Activated gamma-delta T cell (primary cell): Measurements from ENCODE around the gene SETX.

Source experiments
- DNase-seq: peaks from one replicate; lab custom pipeline; 2025; lab: John Stamatoyannopoulos, UW

The SETX gene

DNA sequence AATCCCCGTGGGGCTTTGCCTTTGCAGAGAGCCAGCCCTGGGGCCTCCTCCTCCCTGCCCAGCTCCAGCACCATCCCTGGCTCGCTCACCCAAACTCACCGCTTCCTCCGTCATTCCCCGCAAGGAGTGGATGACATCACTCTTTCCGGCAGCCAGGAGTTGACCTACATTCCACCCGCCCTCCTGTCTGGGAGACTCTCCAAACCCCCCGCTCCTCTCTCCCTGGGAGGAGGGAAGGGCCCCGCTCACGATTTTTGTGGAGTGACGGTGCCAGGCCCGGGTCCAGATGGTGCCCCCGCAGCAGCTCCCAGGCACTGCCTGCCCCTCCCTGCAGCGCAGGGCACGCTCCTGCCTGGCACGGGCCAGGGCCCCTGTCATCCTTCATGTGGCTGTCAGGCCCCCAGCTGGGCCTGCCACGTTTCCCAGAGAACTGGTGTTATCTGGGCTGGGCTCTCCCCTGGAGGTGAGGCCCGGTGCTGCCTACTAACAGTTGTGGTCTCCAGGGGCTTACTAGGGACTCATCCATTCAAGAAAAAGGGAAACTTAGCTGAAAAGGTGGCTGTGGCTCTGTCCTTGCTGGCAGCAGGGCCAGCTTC, 140.7 kb downstream of the SETX start:
- DNase-seq, result no peak

DNA sequence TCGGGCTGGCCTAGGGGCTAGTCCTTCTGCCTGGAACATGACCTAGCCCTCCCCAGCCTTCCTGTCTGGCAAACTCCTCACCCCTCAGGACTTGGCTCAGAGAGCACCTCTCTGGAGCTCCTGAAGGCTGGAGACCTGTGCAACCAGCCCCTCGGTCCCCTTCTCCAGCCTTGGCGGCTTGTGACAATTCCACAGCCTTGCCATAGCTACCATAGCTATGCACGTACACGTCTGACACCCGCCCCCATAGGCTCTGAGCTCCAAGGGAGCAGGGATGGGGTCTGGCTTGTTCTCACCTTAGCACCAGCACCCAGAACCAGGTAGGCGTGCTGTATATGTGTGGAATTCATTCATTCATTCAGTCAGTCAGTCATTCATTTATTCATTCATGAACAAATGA, 143.2 kb downstream of the SETX start:
- no peak for DNase-seq
